ENCODE data around the gene OMD.

Gene OMD

GRCh38 chr9:92424340-92424739, at the start of gene OMD:
TSS of gene OMD (minus strand) at chr9:92424471. CDS start at chr9:92417558, 6,913 bp downstream.
- DNase-seq (ENCODE audit: low read depth in 1 of 2, low spot score in 1 of 2), result no peak

GRCh38 chr9:92468206-92468605, 43.9 kb upstream of the OMD start:
- DNase-seq (ENCODE audit: low read depth in 1 of 2, low spot score in 1 of 2), result no peak

GRCh38 chr9:92467511-92467910, 43.2 kb upstream of the OMD start:
- DNase-seq (ENCODE audit: low read depth in 1 of 2, low spot score in 1 of 2), result no peak

GRCh38 chr9:92467041-92467440, 42.8 kb upstream of the OMD start:
- no peak for DNase-seq (ENCODE audit: low read depth in 1 of 2, low spot score in 1 of 2)

- DNase-seq (ENCODE audit: low read depth in 1 of 2, low spot score in 1 of 2), result no peak
These were observed 39.7 kb upstream of the OMD start for GRCh38 chr9:92463984-92464383.

- no peak for DNase-seq (ENCODE audit: low read depth in 1 of 2, low spot score in 1 of 2)
These were observed 39.1 kb upstream of the OMD start for GRCh38 chr9:92463387-92463786.

GRCh38 chr9:92457576-92457975, 33.3 kb upstream of the OMD start:
- no peak for DNase-seq (ENCODE audit: low read depth in 1 of 2, low spot score in 1 of 2)

- no peak for DNase-seq (ENCODE audit: low read depth in 1 of 2, low spot score in 1 of 2)
These were observed 30.9 kb upstream of the OMD start for GRCh38 chr9:92455217-92455616.

- DNase-seq (ENCODE audit: low read depth in 1 of 2, low spot score in 1 of 2), result no peak
These were observed 22.3 kb upstream of the OMD start for GRCh38 chr9:92446536-92446935.

GRCh38 chr9:92444841-92445240, 20.6 kb upstream of the OMD start:
- no peak for DNase-seq (ENCODE audit: low read depth in 1 of 2, low spot score in 1 of 2)

- DNase-seq (ENCODE audit: low read depth in 1 of 2, low spot score in 1 of 2), result no peak
These were observed 16.4 kb upstream of the OMD start for GRCh38 chr9:92440751-92441046.

GRCh38 chr9:92439921-92440750, 15.9 kb upstream of the OMD start:
- no peak for DNase-seq (ENCODE audit: low read depth in 1 of 2, low spot score in 1 of 2)

GRCh38 chr9:92438900-92439526, 14.7 kb upstream of the OMD start:
- no peak for DNase-seq (ENCODE audit: low read depth in 1 of 2, low spot score in 1 of 2)

- DNase-seq (ENCODE audit: low read depth in 1 of 2, low spot score in 1 of 2), result no peak
These were observed 11.0 kb upstream of the OMD start for GRCh38 chr9:92435263-92435662.

- DNase-seq (ENCODE audit: low read depth in 1 of 2, low spot score in 1 of 2), result no peak
These were observed 8.8 kb upstream of the OMD start for GRCh38 chr9:92432972-92433548.

GRCh38 chr9:92432350-92432749, 8.1 kb upstream of the OMD start:
- no peak for DNase-seq (ENCODE audit: low read depth in 1 of 2, low spot score in 1 of 2)

GRCh38 chr9:92429836-92430235, 5.6 kb upstream of the OMD start:
- no peak for DNase-seq (ENCODE audit: low read depth in 1 of 2, low spot score in 1 of 2)

- no peak for DNase-seq (ENCODE audit: low read depth in 1 of 2, low spot score in 1 of 2)
These were observed 2.4 kb upstream of the OMD start for GRCh38 chr9:92426501-92427145.

- no peak for DNase-seq (ENCODE audit: low read depth in 1 of 2, low spot score in 1 of 2)
These were observed 1.2 kb upstream of the OMD start for GRCh38 chr9:92425474-92425873.

GRCh38 chr9:92423612-92424011, 659 bp downstream of the OMD start:
- DNase-seq (ENCODE audit: low read depth in 1 of 2, low spot score in 1 of 2), result no peak

- DNase-seq (ENCODE audit: low read depth in 1 of 2, low spot score in 1 of 2), result no peak
These were observed 1.5 kb downstream of the OMD start for GRCh38 chr9:92422611-92423338.
